Measurements from ENCODE around the gene ZBTB9.

Gene ZBTB9

DNA sequence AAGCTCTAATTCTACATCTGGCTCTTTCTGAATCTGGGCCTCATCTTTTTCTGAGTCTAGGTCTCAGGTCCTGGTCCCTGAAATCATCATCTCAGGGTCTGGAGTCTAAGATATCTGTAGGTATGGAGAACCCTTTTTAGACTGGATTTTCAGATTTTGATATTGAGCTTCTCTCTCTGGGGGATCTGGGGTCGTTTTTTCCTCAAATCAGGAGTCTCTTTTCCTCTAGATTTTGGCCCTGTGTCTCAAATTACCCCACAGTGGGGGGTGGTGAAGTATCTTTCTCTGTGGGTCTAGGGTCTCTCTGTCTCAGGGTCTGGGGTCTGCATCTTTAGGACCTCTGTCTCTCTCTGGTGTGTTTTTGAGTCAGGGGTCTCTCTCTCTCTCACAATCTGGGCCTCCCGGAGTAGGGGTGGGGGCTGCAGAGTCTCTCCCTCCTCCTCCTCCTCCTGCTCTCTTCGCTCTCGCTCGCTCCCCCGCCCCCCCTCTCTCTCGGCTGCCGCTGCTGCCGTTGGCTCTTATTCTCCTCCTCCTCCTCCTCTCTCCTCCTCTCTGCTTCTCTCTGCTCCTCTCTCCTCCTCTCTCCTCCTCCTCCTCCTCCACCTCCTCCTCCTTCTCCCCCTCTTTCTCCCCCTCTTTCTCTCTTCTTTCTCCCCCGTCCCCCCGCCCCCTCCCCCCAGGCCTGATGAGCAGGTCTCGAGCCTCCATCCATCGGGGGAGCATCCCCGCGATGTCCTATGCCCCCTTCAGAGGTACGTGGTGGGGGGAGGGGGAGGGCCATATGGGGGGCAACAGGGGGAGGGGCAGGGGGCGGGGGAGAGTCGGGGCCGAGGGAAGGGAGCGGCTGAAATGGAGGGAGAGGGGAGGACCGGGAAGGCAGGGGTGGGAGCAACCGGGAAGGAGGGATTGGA is 34.5 kb upstream of the ZBTB9 start, which contains the start of gene SYNGAP1:
TSS of gene SYNGAP1 (plus strand) at position 486 of the 911 bp plus-strand sequence. CDS start at position 686, 200 bp downstream.
- DNase-seq (ENCODE audit: low read depth), result no peak
- TF ChIP-seq CTCF (IDR thresholded peaks at IDR 0.05; ENCODE audit: insufficient read depth, low read depth, low read length, missing control alignments), result no peak
- no peak within 1 kb of the TSS for H3K4me3 ChIP-seq (ENCODE audit: low read depth, low read length)

DNA sequence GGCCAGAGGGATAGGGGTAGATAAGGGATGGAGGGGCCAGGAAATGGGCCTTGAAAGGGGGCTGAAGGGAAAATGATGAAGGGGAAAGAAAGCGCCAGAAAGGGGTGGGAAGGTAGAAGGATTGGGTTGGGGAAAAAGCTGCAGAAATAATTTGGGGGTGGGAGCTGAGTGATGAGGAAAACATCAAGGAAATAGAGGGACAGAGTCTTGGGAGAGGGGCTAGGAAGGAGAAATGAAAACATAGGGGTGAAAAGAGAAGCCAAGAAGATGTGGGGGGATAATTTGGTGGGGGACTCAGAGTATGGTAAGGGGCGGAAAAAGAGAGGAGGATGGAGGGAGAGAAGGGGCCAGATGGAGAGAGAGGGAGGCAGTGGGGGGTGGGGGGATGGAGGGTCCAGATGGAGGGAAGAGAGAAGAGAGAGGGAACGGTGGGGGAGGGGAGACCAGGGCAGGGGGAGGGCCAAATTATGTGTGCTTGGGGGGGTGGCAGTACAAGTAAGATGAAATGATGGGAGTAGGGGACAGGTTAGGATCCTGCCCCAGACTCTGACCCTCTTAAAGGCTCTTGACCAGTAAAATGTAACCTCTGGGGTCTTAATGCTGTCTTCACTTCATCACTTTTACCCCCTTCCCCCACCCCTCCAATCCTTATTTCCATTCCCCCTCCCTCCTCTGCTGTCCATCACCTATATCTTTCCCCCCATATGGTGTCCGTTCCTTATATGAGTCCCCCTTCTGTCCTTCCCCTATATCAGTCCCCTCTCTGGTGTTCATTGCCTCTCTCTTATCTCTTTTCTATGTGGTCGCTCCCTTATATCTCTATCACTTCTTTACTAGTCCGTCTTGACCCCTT is 33.7 kb upstream of the ZBTB9 start:
- no peak for TF ChIP-seq CTCF (IDR thresholded peaks at IDR 0.05; ENCODE audit: insufficient read depth, low read depth, low read length, missing control alignments)
- DNase-seq (ENCODE audit: low read depth), result no peak
- no peak overlapping the region for H3K4me3 ChIP-seq (ENCODE audit: low read depth, low read length)

- TF ChIP-seq CTCF (IDR thresholded peaks at IDR 0.05; ENCODE audit: insufficient read depth, low read depth, low read length, missing control alignments), result no peak
- DNase-seq (ENCODE audit: low read depth), result no peak
Measured at GRCh38 chr6:33421344-33421643, 33.1 kb upstream of the ZBTB9 start.

DNA sequence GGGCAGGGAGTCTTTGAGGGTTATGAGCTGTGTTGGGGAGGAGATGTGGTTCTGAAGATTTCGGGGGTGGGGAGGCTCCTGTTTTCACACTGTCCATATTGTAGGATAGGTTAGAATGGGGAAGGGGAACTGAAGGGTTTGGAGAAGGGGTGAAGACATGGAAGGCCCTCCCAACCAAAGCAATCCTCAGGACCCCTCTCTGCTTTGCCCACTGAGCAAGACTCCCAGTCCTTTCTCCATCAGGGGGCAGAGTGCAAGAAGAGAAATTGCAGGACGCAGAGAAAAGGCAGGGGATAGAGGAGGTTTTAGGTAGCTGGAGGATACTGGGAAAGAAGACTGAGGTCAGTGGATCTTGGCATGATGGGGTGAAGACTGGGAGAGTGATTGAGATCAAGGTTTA is 30.6 kb upstream of the ZBTB9 start:
- no peak for DNase-seq (ENCODE audit: low read depth)
- no peak for TF ChIP-seq CTCF (IDR thresholded peaks at IDR 0.05; ENCODE audit: insufficient read depth, low read depth, low read length, missing control alignments)

More at GRCh38 chr6:33421344-33421643, 33.1 kb upstream of the ZBTB9 start:
- no peak overlapping the region for H3K4me3 ChIP-seq (ENCODE audit: low read depth, low read length)

GRCh38 chr6:33424855-33425667 is 29.3 kb upstream of the ZBTB9 start:
- DNase-seq (ENCODE audit: low read depth), result no peak
- peak overlapping the region; percentile 73 for H3K4me3 ChIP-seq (ENCODE audit: low read depth, low read length)
- TF ChIP-seq CTCF (IDR thresholded peaks at IDR 0.05; ENCODE audit: insufficient read depth, low read depth, low read length, missing control alignments), result no peak

More for the DNA sequence above, 30.6 kb upstream of the ZBTB9 start:
- no peak overlapping the region for H3K4me3 ChIP-seq (ENCODE audit: low read depth, low read length)

Data from GM12865 (cell line).